ENCODE data around the gene SNX13.
"Not testable (repeated sequence)": the region's sequence is repeated elsewhere in the genome, so short reads cannot be mapped to it uniquely, and the experiment has no call there.

SNX13 gene

DNA sequence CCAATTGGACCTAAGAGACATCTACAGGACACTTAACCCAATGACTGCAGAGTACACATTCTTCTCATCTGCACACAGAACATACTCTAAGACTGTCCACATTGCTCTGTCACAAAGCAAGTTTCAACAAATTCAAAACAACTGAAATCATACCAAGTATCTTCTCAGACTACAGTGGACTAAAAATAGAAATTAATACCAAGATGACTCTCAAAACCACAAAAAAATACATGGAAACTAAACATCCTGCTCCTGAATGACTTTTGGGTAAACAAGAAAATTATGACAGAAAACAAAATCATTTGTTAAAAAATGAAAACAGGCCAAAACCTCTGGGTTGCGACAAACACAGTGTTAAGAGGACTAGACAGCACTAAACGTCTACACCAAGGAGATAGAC is 24.5 kb downstream of the SNX13 start:
- FAIRE-seq (no peak), DNase-seq (ENCODE audit: insufficient read length, low spot score) (no peak)

DNA sequence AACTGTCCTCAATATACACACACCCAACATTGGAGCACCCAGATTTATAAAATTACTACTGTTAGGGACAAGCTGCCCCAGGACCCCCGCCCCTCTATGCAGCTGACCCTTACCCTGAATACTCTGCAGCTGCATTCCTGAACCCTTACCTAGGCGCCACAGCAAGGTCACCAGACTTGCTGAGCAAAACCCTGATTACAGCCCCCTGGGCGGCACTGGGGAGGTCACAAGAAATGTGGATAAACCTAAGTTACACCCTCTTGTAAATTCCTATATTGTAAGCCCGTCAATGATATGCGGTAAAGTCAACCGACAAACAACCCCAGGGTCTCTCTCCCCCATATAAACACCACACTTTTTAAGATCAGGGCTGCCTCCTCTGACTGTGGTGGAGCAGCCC is 25.1 kb downstream of the SNX13 start:
- no peak for DNase-seq (ENCODE audit: insufficient read length, low spot score)
- FAIRE-seq = no peak

- FAIRE-seq (no peak), DNase-seq (ENCODE audit: insufficient read length, low spot score) (no peak)
Measured at GRCh38 chr7:17913250-17913649, 27.0 kb downstream of the SNX13 start.

GRCh38 chr7:17912536-17913235 is 27.6 kb downstream of the SNX13 start:
- DNase-seq (ENCODE audit: insufficient read length, low spot score) (no peak), FAIRE-seq (no peak)

GRCh38 chr7:17912050-17912449 is 28.2 kb downstream of the SNX13 start:
- FAIRE-seq (no peak), DNase-seq (ENCODE audit: insufficient read length, low spot score) (no peak)

- no peak for FAIRE-seq
- no peak for DNase-seq (ENCODE audit: insufficient read length, low spot score)
Measured at GRCh38 chr7:17910377-17910776, 29.9 kb downstream of the SNX13 start.

GRCh38 chr7:17909310-17909709 is 31.0 kb downstream of the SNX13 start:
- DNase-seq (ENCODE audit: insufficient read length, low spot score); FAIRE-seq: not testable (repeated sequence)

GRCh38 chr7:17907014-17907413 is 33.3 kb downstream of the SNX13 start:
- FAIRE-seq (no peak), DNase-seq (ENCODE audit: insufficient read length, low spot score) (no peak)

DNA sequence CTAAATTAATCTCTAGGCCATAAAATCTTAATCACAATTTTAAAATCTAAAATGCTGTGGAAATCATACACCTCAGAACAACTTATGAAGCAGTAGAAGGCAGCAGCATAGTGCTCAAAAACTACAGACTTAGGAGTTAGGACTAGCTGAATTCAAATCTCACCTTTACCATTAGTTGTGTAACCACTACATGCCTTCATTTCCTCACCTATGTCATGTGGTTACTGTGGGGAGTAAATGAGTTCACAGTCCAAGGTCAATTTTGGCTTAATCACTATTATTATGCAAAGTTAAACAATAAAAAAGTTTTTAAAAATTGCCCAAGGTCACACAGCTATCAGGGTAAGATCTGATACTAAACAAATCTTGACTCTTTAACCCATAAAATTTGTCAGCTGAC is 37.0 kb downstream of the SNX13 start:
- FAIRE-seq = no peak

GRCh38 chr7:17902599-17902998 is 37.7 kb downstream of the SNX13 start:
- FAIRE-seq (no peak), DNase-seq (ENCODE audit: insufficient read length, low spot score) (no peak)

More for the DNA sequence above, 37.0 kb downstream of the SNX13 start:
- DNase-seq (ENCODE audit: insufficient read length, low spot score) = no peak

GRCh38 chr7:17900464-17900863 is 39.8 kb downstream of the SNX13 start:
- FAIRE-seq = no peak
- DNase-seq (ENCODE audit: insufficient read length, low spot score) = no peak

DNA sequence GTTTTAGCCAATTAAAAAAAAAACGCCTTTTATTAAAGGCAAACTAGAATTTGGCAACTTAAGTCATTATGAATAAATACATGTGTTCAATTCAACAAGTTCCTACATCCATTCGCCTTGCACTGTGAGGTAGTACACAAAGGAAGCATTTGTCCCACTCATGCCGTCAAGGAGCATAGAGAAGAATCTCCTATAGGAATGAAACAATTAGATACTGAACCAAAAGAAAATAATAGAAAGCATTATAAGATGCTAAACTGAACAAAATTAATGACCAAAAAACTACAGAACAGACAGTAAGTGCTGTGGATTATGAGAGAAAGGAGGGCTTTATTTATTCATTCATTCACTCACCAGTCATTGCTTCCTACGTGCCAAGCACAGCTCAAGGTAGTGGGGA is 42.2 kb downstream of the SNX13 start:
- no peak for FAIRE-seq
- no peak for DNase-seq (ENCODE audit: insufficient read length, low spot score)

- FAIRE-seq = no peak
- DNase-seq (ENCODE audit: insufficient read length, low spot score) = no peak
Measured at GRCh38 chr7:17887286-17887685, 53.0 kb downstream of the SNX13 start.

DNA sequence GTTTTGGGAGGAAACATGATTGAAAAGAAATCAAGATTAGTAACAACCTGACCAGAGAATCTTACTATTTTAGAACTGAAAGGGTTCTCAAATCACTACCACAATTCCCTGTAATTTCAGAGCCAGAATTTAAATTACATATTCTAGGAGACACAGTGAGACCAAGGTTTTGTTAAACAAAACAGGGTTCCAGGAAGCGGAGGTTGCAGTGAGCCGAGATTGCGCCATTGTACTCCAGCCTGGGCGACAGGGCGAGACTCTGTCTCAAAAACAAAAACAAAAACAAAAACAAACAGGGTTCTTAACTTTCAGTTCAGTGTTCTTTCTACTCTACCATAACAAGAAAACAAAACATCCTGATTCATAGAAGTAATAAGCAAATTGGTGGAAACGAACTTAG is 57.6 kb downstream of the SNX13 start:
- DNase-seq (ENCODE audit: insufficient read length, low spot score) (no peak), FAIRE-seq (no peak)

DNA sequence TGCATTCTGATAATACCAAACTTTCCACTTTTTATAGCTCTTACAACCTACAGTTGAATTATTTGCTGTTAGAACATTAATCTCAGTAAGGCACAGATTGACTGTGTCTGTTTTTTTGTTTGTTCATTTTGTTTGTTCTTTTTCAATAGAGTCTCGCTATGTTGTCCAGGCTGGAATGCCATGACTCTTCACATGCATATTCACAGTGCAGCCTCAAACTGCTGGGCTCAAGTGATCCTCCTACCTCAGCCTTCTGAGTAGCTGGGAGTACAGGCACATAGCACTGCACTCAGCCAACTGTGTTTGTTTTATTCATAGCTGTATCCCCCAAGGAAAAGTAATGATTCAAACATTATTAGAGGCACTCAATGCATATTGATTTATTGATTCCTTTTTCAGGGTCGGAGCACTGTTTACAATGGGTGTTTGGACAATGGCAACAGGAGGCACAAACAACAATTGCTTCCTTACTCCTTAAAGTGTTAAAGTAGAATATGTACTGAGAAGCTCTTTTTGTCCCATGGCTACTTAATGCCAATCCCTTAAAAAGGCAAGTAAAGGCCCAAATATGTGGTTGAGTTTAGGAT is 61.1 kb downstream of the SNX13 start:
- no peak for FAIRE-seq
- no peak for DNase-seq (ENCODE audit: insufficient read length, low spot score)

- DNase-seq (ENCODE audit: insufficient read length, low spot score) = no peak
- no peak for FAIRE-seq
Measured at GRCh38 chr7:17878627-17879026, 61.7 kb downstream of the SNX13 start.

GRCh38 chr7:17871815-17872533 is 68.3 kb downstream of the SNX13 start:
- peak; percentile 44 for FAIRE-seq

GRCh38 chr7:17870406-17870805 is 69.9 kb downstream of the SNX13 start:
- FAIRE-seq = no peak
- DNase-seq (ENCODE audit: insufficient read length, low spot score) = no peak

More at GRCh38 chr7:17871815-17872533, 68.3 kb downstream of the SNX13 start:
- no peak for DNase-seq (ENCODE audit: insufficient read length, low spot score)

DNA sequence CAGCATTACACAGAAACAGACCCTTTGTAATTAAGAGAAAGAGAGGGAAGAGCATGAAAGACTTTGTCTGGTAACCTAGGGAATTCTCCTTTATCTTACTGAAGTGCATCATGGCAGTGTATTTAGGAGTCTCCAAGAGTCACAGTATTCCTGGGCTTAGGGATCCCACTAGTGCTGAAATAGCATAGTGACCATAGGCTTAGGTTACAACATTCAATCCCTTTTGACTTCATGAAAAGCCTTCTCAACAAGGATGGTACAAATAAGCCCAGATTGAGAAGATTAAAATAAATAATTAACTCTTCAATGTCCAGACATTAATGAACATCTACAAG is 76.5 kb downstream of the SNX13 start:
- no peak for DNase-seq (ENCODE audit: insufficient read length, low spot score)
- no peak for FAIRE-seq

DNA sequence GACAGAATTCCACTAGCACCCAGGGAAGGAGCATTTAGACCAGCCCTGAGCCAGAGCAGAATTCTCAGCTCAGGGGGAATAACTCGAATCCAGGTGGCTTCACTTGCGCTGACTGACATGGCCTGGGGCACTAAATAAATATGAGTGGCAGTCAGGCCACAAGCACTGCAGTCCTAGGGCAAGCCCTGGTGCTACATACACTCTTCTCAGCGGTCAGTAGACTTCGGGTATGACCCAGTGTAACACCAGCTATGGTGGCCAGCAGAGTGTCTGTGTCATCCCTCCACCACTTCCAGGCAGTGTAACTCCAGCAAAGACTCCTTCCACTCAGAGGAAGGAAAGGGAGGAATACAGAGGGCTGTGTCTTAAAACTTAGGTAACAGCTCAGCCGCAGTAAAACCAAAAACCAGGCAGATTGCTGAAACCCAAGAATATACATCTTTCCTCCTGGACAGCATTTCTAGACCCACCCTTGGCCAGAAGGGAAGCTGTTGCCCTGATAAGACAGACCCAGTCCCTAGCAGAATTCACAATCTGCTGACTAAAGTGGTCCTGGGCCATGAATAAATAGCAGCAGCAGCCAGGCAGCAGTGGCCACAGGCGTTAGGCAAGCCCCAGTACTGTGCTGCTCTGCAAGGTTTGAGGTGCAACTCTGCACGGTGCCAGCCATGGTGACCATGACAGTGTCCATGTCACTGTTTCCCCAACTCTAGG is 77.0 kb downstream of the SNX13 start:
- no peak for FAIRE-seq

DNA sequence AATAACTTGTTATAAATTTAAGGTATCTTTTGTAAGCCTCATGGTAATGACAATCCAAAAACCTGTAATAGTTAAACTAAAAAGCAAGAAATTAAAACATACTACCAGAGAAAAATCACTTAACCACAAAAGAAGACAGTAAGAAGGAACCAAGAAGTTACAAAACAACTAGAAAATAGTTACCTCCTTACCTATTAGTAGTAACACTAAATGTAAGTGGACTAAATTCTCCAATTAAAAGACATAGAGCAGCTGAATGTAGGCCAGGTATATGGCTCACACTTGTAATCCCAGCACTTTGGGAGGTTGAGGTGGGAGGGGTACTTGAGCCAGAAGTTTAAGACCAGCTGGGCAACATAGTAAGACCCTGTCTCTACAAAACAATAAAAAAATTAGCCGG is 84.0 kb downstream of the SNX13 start:
- DNase-seq (ENCODE audit: insufficient read length, low spot score) = no peak
- FAIRE-seq = no peak

More for the DNA sequence above, 77.0 kb downstream of the SNX13 start:
- DNase-seq (ENCODE audit: insufficient read length, low spot score) = no peak
